ENCODE results near the gene SLC6A18.

DNA sequence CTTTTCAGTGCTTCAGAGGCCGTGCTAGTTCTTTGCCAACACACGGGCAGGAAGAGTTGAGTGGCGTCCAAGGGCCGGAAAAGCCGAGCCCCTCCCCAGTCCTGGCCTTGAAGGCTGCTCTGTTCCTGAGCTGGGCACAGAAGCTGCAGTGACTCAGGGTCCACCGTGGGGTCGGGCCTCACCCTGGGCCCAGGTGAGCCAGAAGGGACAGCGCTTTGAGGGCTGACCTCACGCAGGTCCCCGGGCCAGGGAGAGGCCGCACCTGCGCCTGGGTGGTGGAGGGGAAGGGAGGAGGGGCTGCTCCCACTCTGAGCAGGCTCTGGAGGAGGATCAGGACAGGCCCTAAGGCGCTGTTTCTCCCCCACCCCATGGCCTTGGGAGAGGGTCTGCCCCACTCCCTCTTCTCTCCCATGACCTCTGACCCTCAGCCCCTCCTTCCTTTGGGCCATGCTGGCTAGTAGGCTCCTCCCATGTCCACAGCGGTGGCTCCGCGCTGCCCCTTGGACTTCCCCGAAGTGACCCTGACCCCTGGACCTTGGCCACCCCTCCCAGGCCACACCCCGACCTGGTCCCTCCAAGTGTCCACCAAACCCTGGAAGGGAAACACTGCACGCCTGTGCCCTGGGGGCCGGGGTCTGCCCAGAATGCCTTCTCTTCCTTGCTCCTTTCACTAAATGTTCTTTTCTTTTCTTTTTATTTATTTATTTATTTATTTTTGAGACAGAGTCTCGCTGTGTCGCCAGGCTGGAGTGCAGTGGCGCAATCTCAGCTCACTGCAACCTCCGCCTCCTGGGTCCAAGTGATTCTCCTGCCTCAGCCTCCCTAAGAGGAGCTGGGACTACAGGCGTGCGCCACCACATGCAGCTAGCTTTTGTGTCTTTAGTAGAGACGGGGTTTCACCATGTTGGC, 43.5 kb upstream of the SLC6A18 start:
- TF ChIP-seq, protein P1, sequence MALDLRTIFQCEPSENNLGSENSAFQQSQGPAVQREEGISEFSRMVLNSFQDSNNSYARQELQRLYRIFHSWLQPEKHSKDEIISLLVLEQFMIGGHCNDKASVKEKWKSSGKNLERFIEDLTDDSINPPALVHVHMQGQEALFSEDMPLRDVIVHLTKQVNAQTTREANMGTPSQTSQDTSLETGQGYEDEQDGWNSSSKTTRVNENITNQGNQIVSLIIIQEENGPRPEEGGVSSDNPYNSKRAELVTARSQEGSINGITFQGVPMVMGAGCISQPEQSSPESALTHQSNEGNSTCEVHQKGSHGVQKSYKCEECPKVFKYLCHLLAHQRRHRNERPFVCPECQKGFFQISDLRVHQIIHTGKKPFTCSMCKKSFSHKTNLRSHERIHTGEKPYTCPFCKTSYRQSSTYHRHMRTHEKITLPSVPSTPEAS (tag by site-specific recombination; IDR thresholded peaks at IDR 0.05): no peak
- TF ChIP-seq, protein P2, sequence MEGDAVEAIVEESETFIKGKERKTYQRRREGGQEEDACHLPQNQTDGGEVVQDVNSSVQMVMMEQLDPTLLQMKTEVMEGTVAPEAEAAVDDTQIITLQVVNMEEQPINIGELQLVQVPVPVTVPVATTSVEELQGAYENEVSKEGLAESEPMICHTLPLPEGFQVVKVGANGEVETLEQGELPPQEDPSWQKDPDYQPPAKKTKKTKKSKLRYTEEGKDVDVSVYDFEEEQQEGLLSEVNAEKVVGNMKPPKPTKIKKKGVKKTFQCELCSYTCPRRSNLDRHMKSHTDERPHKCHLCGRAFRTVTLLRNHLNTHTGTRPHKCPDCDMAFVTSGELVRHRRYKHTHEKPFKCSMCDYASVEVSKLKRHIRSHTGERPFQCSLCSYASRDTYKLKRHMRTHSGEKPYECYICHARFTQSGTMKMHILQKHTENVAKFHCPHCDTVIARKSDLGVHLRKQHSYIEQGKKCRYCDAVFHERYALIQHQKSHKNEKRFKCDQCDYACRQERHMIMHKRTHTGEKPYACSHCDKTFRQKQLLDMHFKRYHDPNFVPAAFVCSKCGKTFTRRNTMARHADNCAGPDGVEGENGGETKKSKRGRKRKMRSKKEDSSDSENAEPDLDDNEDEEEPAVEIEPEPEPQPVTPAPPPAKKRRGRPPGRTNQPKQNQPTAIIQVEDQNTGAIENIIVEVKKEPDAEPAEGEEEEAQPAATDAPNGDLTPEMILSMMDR (tag by site-specific recombination; IDR thresholded peaks at IDR 0.05): no peak
- TF ChIP-seq KLF9 (tag by site-specific recombination; IDR thresholded peaks at IDR 0.05; ENCODE audit: low read depth) (no peak), ZNF114 (tag by site-specific recombination; IDR thresholded peaks at IDR 0.05) (no peak), TCF7L2 (IDR thresholded peaks at IDR 0.05; ENCODE audit: borderline replicate concordance, low read depth, low read length) (no peak)
- TF ChIP-seq, protein P3, sequence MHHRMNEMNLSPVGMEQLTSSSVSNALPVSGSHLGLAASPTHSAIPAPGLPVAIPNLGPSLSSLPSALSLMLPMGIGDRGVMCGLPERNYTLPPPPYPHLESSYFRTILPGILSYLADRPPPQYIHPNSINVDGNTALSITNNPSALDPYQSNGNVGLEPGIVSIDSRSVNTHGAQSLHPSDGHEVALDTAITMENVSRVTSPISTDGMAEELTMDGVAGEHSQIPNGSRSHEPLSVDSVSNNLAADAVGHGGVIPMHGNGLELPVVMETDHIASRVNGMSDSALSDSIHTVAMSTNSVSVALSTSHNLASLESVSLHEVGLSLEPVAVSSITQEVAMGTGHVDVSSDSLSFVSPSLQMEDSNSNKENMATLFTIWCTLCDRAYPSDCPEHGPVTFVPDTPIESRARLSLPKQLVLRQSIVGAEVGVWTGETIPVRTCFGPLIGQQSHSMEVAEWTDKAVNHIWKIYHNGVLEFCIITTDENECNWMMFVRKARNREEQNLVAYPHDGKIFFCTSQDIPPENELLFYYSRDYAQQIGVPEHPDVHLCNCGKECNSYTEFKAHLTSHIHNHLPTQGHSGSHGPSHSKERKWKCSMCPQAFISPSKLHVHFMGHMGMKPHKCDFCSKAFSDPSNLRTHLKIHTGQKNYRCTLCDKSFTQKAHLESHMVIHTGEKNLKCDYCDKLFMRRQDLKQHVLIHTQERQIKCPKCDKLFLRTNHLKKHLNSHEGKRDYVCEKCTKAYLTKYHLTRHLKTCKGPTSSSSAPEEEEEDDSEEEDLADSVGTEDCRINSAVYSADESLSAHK (tag by site-specific recombination; IDR thresholded peaks at IDR 0.05): no peak
- TF ChIP-seq, protein P4, sequence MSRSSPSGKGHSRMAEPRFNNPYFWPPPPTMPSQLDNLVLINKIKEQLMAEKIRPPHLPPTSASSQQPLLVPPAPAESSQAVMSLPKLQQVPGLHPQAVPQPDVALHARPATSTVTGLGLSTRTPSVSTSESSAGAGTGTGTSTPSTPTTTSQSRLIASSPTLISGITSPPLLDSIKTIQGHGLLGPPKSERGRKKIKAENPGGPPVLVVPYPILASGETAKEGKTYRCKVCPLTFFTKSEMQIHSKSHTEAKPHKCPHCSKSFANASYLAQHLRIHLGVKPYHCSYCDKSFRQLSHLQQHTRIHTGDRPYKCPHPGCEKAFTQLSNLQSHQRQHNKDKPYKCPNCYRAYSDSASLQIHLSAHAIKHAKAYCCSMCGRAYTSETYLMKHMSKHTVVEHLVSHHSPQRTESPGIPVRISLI (tag by site-specific recombination; IDR thresholded peaks at IDR 0.05): no peak
